Measurements from ENCODE around the gene OSBPL1A.

GRCh38 chr18:24121625-24122024 is 276.0 kb downstream of the OSBPL1A start:
- TF ChIP-seq CTCF (IDR thresholded peaks at IDR 0.05) (no peak), POLR2A (IDR thresholded peaks at IDR 0.05) (no peak), POLR2AphosphoS5 (IDR thresholded peaks at IDR 0.05) (no peak), EP300 (IDR thresholded peaks at IDR 0.05) (no peak)

Data from suprapubic skin (tissue), 4 donors.